Right cardiac atrium (tissue), 5 donors: ENCODE data around the gene SIK3. TPM values are rescaled to one million over a fixed set of nuclear protein-coding genes. Genes with fewer than 3 reads are reported as not detected.
"Not testable (repeated sequence)": the region's sequence is repeated elsewhere in the genome, so short reads cannot be mapped to it uniquely, and the experiment has no call there.

ENCODE experiments used
- ATAC-seq, 2 donors: fragments of 200-7000 bp; cut with Tn5 transposase; one replicate each; pipeline versions ENCODE4 v1.8.0 to v1.9.1; 2020; ENCODE audit warnings: moderate library complexity in 2 of 2, mild to moderate bottlenecking in 1 of 2
- DNase-seq, 3 donors: peaks; one replicate each; pipeline ENCODE4 v3.0.0-alpha.2; 2020
- H3K27ac ChIP-seq: one replicate; pipeline ENCODE4 v1.5.1; 2013; ENCODE audit warnings: mild to moderate bottlenecking, low read length, control low read depth, moderate library complexity
- H3K27me3 ChIP-seq: one replicate; pipeline ENCODE4 v1.6.1; 2013; ENCODE audit not compliant: control insufficient read depth, insufficient read depth
- H3K4me1 ChIP-seq: one replicate; pipeline ENCODE4 v1.6.1; 2013; ENCODE audit warnings: low read length; ENCODE audit not compliant: control insufficient read depth, insufficient read depth
- H3K4me3 ChIP-seq: one replicate; pipeline ENCODE4 v1.5.1; 2013; ENCODE audit warnings: low read length, control low read depth
- H3K9me3 ChIP-seq: one replicate; pipeline ENCODE4 v1.6.1; 2013; ENCODE audit warnings: low read length; ENCODE audit not compliant: control insufficient read depth
- WGBS: extraction: QIAGEN DNeasy Blood & Tissue Kit; methylation state at CpG from one replicate; pipeline ENCODE4 v1.1.7; 2013; 5-methylcytosine and 5-hydroxymethylcytosine counted together
- intact Hi-C, 4 donors: fragments of 100-400 bp; cut with DNase I; formaldehyde crosslinking; loops; one replicate each; pipeline versions ENCODE4 v1.11.0 to v1.14.0; 2022 to 2023
- polyA plus RNA-seq: library from polyadenylated mRNA; stranded (reverse); fragments of 200-250 nt; gene quantifications from one replicate; pipeline ENCODE4 v1.2.3, GENCODE V29; 2013
- total RNA-seq, 4 donors: library from RNA; stranded (reverse); fragmentation: NEBNext Ultra II Directional; extraction: Animal tissue kit (Norgen Biotek cat#: 25700); gene quantifications; one replicate each; pipeline ENCODE4 v1.2.1, GENCODE V29; 2021
- donor health status: healthy with polysubstance abuse.
- donor health status: DM: no; HTN: yes; CAD: no.
- donor health status: DM: no; HTN: no; CAD: no.
- donor health status: DM: no; HTN: yes; CAD: no; lungs with severe emphysema.
- donor health status: DM: yes; HTN: yes; CAD: no.

SIK3 gene
- total and polyA plus RNA-seq, 5 donors = 13.4 to 46.6 (median 34.6) TPM

GRCh38 chr11:116814502-116814901 lies 283.7 kb downstream of the SIK3 start:
- Histone ChIP-seq H3K4me1 (no peaks in the 10 kb centered on the region), H3K27ac (no peak overlapping the region), H3K27me3 (no peaks in the 10 kb centered on the region), H3K4me3 (no peak overlapping the region), H3K9me3 (no peaks in the 10 kb centered on the region)
- WGBS = 73% methylated on average over 6 of the region's 6 CpGs
- DNase-seq = no peak
- intact Hi-C loops = no loop called here
- no peak for ATAC-seq

DNA sequence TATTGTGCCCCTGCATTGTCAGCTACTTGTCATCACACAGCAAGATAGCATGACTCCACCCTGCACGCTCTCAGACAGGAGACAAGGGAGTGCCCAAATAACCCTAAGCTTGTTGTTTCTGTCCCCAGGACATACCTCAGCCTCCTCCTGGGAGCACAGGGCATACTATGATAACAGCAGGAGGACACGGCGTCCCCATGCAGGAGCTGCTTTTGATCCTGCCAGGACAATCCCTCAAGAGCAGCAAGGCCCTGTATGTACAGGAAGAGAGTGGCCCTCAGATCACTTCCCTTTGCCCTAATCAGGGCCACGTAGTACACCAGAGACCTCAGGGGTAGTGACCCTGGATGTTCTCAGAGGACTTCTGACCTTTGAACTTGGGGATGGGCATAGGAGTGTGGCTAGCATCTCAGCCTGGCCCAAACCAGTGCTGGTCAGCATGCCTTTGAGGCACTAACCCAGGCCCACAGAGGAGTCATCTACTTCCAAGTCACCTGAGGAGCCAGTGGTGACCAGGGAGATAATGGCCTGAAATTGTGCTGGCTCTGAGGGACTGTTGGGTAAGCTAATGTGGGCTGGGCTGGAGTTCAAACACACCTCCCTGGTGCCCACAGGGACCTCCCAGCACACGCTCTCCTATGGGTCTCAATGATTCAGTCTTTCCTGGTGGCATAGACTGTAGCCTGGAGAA lies 284.3 kb downstream of the SIK3 start:
- no peaks in the 10 kb centered on the region for H3K9me3 ChIP-seq
- peak; percentile 57 to 63 for ATAC-seq
- no peak overlapping the region for H3K4me3 ChIP-seq
- H3K27me3 ChIP-seq = no peaks in the 10 kb centered on the region
- DNase-seq = no peak
- WGBS = 46% methylated on average over 5 of the region's 5 CpGs
- H3K27ac ChIP-seq = no peak overlapping the region
- intact Hi-C loops = no loop called here
- H3K4me1 ChIP-seq = no peaks in the 10 kb centered on the region

GRCh38 chr11:116813170-116813569 lies 285.1 kb downstream of the SIK3 start:
- intact Hi-C loops = no loop called here
- WGBS = 90% methylated on average over 1 of the region's 1 CpG
- no peaks in the 10 kb centered on the region for H3K27me3 ChIP-seq
- no peaks in the 10 kb centered on the region for H3K9me3 ChIP-seq
- no peak overlapping the region for H3K27ac ChIP-seq
- no peak for DNase-seq
- H3K4me3 ChIP-seq = no peak overlapping the region
- H3K4me1 ChIP-seq = no peaks in the 10 kb centered on the region
- ATAC-seq = no peak

DNA sequence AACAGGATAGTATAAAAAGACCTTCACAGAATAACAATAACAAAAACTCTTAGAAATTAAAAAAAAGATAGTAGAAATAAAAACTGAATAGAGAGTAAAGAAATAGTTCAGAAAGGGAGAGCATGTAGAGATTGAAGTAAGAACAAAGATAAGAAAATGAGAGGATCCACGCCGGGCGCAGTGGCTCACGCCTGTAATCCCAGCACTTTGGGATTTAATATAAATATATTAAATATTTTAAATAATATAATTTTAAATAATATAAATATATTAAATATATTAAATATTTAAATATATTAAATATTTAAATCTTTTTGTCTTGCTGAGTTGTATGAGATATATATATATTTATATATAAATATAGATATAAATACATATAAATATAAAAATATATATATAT lies 286.1 kb downstream of the SIK3 start:
- ATAC-seq (no peak), DNase-seq (no peak)
- Histone ChIP-seq H3K4me3 (no peak overlapping the region), H3K27ac (no peak overlapping the region), H3K27me3 (no peaks in the 10 kb centered on the region), H3K9me3 (no peaks in the 10 kb centered on the region), H3K4me1 (no peaks in the 10 kb centered on the region)
- 94% methylated on average over 4 of the region's 4 CpGs for WGBS
- intact Hi-C loops = no loop called here

DNA sequence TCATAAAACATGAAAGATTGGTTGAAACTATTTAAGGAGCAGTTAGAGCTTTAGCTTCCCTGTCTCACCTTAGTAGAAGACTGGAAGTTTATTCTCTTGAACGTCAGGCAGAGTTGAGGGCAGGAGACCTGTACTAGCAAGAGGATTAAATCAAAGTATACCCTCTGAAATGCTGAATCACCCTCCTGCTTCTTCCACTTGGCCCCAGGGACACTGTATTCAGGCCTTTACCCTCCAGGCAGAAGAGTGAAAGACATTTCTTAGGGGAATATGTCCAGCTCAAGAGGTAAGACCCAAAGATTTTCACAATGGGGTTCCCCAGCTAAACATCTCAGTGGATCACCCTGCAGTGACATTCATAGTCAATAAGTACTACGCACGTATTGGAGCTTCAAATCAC lies 287.0 kb downstream of the SIK3 start:
- Histone ChIP-seq H3K4me3 (no peak overlapping the region), H3K4me1 (no peaks in the 10 kb centered on the region), H3K27me3 (no peaks in the 10 kb centered on the region), H3K9me3 (no peaks in the 10 kb centered on the region), H3K27ac (no peak overlapping the region)
- DNase-seq = no peak
- WGBS = 83% methylated on average over 3 of the region's 3 CpGs
- intact Hi-C loops = no loop called here
- ATAC-seq = no peak

GRCh38 chr11:116808262-116809175 lies 289.7 kb downstream of the SIK3 start:
- DNase-seq = no peak
- Histone ChIP-seq H3K27me3 (no peaks in the 10 kb centered on the region), H3K4me1 (no peaks in the 10 kb centered on the region), H3K4me3 (no peak overlapping the region), H3K9me3 (no peaks in the 10 kb centered on the region), H3K27ac (no peak overlapping the region)
- peak in 1 of 2 donors; percentile 24 for ATAC-seq
- 84% methylated on average over 14 of the region's 14 CpGs for WGBS
- intact Hi-C loops = no loop called here

DNA sequence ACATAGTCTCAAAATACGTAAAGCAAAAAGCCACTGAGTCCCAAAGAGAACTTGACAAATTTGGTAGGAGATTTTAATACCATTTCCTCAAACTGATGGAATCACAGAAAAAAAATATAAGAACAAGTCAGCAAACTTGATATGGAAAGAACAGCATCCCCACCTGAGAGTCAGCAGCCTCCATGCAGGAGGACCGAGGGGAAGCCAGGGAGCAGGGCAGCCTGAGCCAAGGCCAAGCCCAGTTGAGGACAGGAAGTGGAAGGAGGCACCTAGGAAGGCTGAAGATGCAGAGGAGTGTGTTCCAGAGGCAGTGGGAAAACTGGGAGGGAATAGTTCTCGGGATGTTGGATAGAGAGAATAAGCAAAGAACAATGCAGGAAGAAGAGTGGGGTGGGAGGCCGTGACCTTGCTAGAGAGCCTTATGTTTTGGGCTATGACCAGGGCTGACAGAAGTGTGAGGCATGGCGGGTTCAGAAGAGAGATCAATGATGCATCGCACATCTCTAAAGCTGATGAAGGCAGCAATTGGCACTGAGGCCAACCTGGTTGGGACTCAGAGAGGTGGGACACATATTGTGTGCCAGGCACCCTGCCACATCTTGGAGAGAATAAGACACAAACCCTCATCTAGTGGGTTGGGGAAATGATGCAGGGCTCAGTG lies 290.5 kb downstream of the SIK3 start:
- Histone ChIP-seq H3K27me3 (no peaks in the 10 kb centered on the region), H3K4me1 (no peaks in the 10 kb centered on the region), H3K9me3 (no peaks in the 10 kb centered on the region), H3K4me3 (no peak overlapping the region), H3K27ac (no peak overlapping the region)
- intact Hi-C loops = no loop called here
- no peak for DNase-seq
- no peak for ATAC-seq
- WGBS = 89% methylated on average over 6 of the region's 6 CpGs

GRCh38 chr11:116804001-116804400 lies 294.2 kb downstream of the SIK3 start:
- Histone ChIP-seq H3K4me3 (no peak overlapping the region), H3K27me3 (no peaks in the 10 kb centered on the region), H3K9me3 (no peaks in the 10 kb centered on the region), H3K4me1 (no peaks in the 10 kb centered on the region), H3K27ac (no peak overlapping the region)
- intact Hi-C loops = no loop called here
- DNase-seq = no peak
- ATAC-seq = no peak
- WGBS = 59% methylated on average over 3 of the region's 3 CpGs

DNA sequence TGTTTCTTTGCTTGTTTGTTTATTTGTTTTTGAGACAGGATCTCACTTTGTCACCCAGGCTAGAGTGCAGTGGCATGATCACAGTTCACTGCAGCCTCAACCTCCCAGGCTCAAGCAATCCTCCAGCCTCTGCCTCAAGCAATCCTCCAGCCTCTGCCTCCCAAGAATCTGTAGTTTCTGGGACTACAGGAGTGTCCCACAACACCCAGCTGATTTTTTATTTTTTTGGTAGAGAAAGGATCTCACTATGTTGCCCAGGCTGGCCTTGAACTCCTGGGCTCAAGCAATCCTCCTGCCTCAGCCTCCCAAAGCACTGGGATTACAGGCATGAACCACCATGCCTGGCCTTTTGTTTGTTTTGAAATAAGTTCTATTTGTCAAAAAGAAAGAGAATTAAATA lies 296.6 kb downstream of the SIK3 start:
- ATAC-seq, DNase-seq, intact Hi-C loops, H3K27ac ChIP-seq, H3K9me3 ChIP-seq, H3K27me3 ChIP-seq, H3K4me3 ChIP-seq, H3K4me1 ChIP-seq: not testable (repeated sequence)

DNA sequence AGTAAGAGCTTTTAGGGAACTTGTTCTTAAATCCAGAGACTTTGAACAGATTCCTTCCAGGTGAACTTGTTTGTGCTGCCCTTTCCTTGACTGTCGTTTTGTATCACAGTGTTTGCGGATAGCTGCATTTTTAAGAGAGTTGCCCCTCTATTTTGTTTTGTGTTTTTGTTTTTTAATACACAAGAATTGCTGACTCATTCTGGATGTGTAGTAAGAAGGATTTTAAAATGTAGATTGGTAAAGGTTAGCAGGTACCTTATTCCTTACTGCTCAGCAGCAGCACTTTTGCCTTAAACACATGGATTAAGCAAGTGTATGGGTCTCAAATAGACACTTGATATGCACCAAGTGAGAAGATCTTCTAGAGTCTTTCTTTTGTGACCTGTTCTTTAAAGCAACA lies 297.6 kb downstream of the SIK3 start:
- H3K27me3 ChIP-seq = peaks cover 2% of the 10 kb centered on the region
- 94% methylated on average over 2 of the region's 2 CpGs for WGBS
- no peak for ATAC-seq

DNA sequence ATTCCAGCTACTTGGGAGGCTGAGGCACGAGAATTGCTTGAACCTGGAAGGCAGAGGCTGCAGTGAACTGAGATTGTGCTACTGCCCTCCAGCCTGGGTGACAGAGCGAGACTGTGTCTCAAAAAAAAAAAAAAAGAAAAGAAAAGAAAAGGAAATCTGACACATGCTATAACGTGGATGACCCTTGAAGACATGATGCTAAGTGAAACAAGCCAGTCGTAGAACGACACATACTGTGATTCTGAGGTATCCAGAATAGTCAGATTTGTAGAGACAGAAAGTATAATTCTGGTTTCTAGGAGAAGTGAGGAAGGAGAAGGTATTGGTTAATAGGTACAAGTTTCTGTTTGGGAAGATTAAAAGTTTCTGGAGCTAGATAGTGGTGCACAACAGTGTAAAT lies 299.9 kb downstream of the SIK3 start:
- Histone ChIP-seq H3K27me3 (peaks cover 2% of the 10 kb centered on the region), H3K4me1 (no peaks in the 10 kb centered on the region), H3K4me3 (no peak overlapping the region), H3K27ac (no peak overlapping the region), H3K9me3 (no peaks in the 10 kb centered on the region)
- no peak for ATAC-seq
- WGBS = 78% methylated on average over 5 of the region's 5 CpGs
- no peak for DNase-seq
- intact Hi-C loops = loop anchor here in 3 of 4 donors (5.0 to 10.0 kb wide), 2 partner anchors 309 to 426 kb away; no protein-coding TSS in a partner anchor

More for the DNA sequence above, 297.6 kb downstream of the SIK3 start:
- H3K4me3 ChIP-seq = no peak overlapping the region
- no peaks in the 10 kb centered on the region for H3K9me3 ChIP-seq
- H3K4me1 ChIP-seq = no peaks in the 10 kb centered on the region
- H3K27ac ChIP-seq = no peak overlapping the region
- DNase-seq = no peak
- intact Hi-C loops = no loop called here
